ENCODE data around the gene TMOD2.

Gene TMOD2

DNA sequence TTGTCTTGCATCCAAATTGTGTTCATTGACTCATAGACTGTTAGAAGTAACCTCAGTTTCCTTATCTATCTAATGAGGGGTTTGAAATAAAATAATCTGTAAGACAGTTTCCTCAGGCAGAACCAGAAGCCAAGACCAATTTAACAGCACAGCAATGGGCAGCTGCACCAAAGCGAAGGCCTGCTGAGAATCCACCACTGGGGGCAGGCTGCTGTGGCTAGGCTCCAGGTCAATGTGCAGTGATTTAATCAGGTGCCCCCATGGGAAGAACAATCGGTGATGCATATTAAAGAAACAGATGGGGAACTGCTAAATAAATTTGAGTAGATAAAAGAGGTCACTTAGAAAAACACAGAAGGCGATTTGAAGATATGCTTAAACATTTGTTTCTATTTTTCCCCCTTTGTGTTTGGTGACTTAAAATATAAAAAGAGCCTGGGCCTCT, 50.0 kb downstream of the TMOD2 start:
- DNase-seq, result no peak
- in situ Hi-C loops (cut with MboI; ENCODE audit: low pct_unique_long_range_greater_than_20kb, low sequenced_read_pairs), result no loop called here

GRCh38 chr15:51802593-51802992, 51.2 kb downstream of the TMOD2 start:
- in situ Hi-C loops (cut with MboI; ENCODE audit: low pct_unique_long_range_greater_than_20kb, low sequenced_read_pairs), result no loop called here
- DNase-seq, result no peak

GRCh38 chr15:51803965-51804364, 52.6 kb downstream of the TMOD2 start:
- no peak for DNase-seq
- in situ Hi-C loops (cut with MboI; ENCODE audit: low pct_unique_long_range_greater_than_20kb, low sequenced_read_pairs), result no loop called here

DNA sequence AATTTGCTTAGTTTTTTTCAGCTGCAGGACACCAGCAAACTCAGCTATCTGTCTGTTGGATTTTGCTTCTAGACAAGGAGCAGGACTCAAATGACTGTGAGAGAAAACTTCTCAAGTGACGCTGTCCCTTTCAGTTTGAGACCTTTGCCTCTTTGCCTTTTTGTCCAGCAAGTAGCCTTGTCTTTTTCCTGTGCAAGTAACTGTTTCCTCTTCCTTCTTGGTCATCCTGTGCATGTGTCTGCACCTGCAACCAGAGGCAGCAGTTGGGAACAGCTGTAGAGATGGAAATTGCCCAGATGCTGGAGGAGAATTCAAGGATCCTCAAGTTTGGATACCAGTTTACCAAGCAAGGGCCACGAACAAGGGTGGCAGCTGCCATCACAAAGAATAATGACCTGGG, 54.7 kb downstream of the TMOD2 start:
- no peak for DNase-seq
- in situ Hi-C loops (cut with MboI; ENCODE audit: low pct_unique_long_range_greater_than_20kb, low sequenced_read_pairs), result no loop called here

DNA sequence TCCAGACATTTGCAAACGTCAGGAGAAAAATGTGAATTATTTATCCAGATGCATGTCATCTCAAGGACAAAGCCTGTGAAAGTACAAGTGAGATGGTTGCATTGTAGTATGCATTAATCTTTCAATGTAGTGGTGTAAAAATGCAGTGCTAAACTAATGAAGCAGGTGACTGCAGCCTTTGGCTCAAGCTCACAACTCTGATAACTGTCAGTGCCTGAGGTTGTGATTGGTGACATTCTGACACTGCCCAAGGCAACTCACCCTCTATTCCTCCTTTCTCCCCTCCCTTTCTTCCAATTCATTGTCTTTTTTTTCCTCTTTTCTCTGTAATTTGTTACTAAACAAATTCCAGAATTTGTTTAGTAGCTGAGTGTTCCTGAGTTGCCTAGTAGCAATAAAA, 58.1 kb downstream of the TMOD2 start:
- no peak for DNase-seq
- in situ Hi-C loops (cut with MboI; ENCODE audit: low pct_unique_long_range_greater_than_20kb, low sequenced_read_pairs), result no loop called here

GRCh38 chr15:51812598-51812997, 61.2 kb downstream of the TMOD2 start:
- in situ Hi-C loops (cut with MboI; ENCODE audit: low pct_unique_long_range_greater_than_20kb, low sequenced_read_pairs), result no loop called here

DNA sequence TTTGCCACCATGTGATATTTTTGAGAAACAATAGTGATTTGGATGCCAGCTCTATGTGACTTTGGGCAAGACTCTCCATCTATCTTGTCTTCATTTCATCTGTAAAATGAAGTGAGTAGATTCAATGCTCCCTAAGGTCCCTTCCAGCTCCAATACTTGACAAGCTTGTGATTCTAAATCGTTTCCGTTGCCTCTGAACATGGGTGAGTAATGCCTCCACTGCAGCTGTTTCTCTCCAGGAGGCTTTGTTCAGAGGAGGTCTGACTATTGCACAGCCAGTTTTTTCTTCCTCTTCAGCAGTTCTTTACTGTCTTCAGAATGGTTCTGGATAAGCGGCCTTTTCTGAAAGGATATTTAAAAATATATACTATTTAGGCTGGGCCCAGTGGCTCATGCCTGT, 63.2 kb downstream of the TMOD2 start:
- in situ Hi-C loops (cut with MboI; ENCODE audit: low pct_unique_long_range_greater_than_20kb, low sequenced_read_pairs), result no loop called here
- no peak for DNase-seq

More at GRCh38 chr15:51812598-51812997, 61.2 kb downstream of the TMOD2 start:
- no peak for DNase-seq

DNA sequence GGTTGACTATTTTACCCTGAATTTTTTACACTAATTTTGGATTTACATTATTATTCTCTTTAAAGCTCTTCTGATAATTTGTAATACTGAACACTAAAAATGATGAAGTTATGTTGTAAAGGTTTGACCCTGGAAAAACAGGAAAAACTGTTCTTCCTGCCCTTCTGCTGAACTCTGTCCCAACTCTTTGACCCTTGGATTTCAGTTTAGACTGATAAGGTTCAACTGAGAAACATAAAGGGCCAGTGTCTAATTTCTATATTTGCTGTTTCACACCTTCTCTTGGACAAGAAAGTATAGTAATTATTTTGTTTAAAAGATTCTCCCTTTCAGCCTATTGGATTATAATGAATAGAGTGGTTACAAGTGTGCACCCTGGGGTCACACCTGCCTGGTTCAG, 65.2 kb downstream of the TMOD2 start:
- in situ Hi-C loops (cut with MboI; ENCODE audit: low pct_unique_long_range_greater_than_20kb, low sequenced_read_pairs), result no loop called here
- DNase-seq, result no peak

DNA sequence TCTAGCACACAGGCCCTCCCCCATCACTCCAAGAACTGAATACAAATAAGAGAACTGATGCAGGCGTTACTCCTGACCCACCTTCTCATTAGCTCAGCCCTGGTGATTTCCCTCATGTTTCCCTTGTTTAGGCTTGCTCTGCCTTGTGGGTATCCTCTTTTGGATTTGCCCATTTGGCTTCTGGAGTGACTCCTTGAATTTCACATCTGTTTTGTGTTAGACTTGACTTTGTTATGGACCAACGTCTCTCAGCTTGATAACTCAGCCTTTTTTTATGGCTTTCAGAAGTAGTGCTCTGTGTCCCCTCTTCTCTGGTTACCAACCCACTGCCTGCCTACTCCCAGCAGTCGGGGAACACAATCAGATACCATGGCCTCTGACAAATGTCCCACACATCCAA, 66.8 kb downstream of the TMOD2 start:
- in situ Hi-C loops (cut with MboI; ENCODE audit: low pct_unique_long_range_greater_than_20kb, low sequenced_read_pairs), result no loop called here
- DNase-seq, result no peak

DNA sequence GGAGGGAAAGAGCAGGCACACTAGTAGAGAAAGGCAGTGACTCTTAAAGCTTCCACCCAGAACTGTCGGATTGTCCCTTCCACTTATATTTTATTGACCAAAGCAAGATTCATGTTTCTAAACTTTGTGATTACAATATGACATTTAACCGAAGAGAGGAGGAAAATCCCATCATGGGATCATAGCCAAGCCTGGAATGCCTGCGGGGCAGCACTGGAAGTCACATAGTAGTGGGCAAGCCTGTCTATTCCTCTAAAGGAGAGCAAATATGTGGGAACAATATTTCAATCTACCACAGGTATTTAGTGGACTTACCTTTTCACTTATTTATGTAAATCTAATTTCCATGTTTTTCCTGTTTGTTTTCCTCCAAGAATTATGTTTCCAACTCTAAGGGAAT, 74.3 kb downstream of the TMOD2 start:
- in situ Hi-C loops (cut with MboI; ENCODE audit: low pct_unique_long_range_greater_than_20kb, low sequenced_read_pairs), result no loop called here
- DNase-seq, result no peak

DNA sequence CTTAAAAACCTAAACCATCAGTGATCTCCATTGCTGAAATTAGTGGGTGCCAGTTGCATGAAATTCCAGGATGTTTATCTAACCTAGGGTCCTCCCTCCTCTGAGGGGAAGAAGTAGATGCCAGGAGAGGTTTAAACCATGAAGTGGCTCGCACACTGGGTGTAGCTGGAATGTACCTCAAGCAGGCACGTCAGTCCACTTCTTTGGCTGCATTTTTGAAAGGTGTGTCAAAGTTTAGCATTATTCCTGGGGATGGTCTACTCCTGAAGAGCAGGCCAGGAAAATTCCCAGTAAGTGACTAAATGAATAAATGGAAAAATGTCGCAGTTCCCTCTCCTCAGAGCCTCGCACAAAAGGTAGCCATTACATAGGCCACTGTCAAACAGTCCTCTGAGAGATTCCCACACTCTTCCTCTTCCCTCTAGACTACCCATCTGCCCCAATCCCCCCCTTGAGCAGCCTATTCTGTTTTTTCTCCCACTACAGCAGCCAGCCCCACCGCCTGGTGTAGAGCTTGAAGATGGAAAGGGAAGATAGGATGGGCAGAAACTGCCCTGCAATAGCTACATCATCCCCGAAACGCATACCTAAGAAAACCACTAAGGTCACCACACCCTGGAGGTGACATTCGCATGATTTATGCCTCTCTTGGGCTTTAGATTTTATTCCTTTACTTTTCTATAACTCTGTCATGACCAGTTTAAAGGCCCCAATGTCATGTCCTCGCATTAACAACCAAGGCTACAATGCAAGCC, 77.4 kb downstream of the TMOD2 start:
- DNase-seq, result no peak
- in situ Hi-C loops (cut with MboI; ENCODE audit: low pct_unique_long_range_greater_than_20kb, low sequenced_read_pairs), result no loop called here

GRCh38 chr15:51829376-51830275, 78.2 kb downstream of the TMOD2 start, which contains the start of gene TMOD3:
TMOD3 (plus strand) TSS chr15:51829653; CDS start chr15:51862885, 33,232 bp downstream.
- in situ Hi-C loops (cut with MboI; ENCODE audit: low pct_unique_long_range_greater_than_20kb, low sequenced_read_pairs), result no loop called here
- DNase-seq, result peak; percentile 89

- in situ Hi-C loops (cut with MboI; ENCODE audit: low pct_unique_long_range_greater_than_20kb, low sequenced_read_pairs), result no loop called here
- peak; percentile 47 for DNase-seq
These were observed 78.9 kb downstream of the TMOD2 start for GRCh38 chr15:51830276-51830806.

- in situ Hi-C loops (cut with MboI; ENCODE audit: low pct_unique_long_range_greater_than_20kb, low sequenced_read_pairs), result no loop called here
- DNase-seq, result no peak
These were observed 82.4 kb downstream of the TMOD2 start for GRCh38 chr15:51833772-51834171.

GRCh38 chr15:51837792-51838251, 86.4 kb downstream of the TMOD2 start:
- in situ Hi-C loops (cut with MboI; ENCODE audit: low pct_unique_long_range_greater_than_20kb, low sequenced_read_pairs), result no loop called here
- DNase-seq, result peak; percentile 39

DNA sequence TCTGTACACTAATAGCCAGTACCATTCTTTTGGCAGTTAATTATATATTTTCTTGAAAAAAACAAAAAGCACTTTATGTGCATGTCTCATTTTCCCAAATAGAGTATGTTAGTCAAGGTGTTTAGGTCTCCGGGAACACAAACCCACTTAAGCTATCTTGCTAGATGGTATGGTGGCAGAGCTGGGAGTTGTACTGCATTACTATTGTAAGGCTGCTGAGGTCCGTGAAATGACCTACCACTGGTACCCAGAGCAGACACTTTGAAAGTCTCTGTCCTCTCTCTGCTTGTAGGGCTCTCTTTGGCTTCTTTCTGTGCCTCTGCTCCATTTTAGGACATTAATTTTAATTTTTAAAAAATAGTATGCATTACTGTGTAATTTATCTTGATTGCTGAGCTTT, 86.9 kb downstream of the TMOD2 start:
- in situ Hi-C loops (cut with MboI; ENCODE audit: low pct_unique_long_range_greater_than_20kb, low sequenced_read_pairs), result no loop called here
- DNase-seq, result no peak

DNA sequence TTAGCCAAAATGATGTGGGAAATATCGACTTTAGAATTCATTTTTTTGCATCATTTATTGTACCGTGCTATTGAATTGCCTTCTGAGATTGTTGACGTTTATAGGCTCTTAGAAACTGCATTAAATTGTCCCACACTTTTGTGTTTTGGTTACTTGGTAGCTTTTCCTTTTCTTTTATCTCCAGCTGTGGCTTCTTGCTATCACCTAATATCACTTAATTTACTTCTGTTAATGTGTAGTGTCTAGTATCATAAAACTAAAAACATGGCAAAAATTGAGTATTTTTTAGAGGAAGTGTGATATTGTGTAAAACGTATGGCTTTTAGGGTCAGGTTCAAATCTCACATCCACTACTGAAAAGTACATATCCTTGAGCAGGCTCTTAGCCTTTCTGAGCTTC, 89.3 kb downstream of the TMOD2 start:
- in situ Hi-C loops (cut with MboI; ENCODE audit: low pct_unique_long_range_greater_than_20kb, low sequenced_read_pairs), result no loop called here
- DNase-seq, result no peak

DNA sequence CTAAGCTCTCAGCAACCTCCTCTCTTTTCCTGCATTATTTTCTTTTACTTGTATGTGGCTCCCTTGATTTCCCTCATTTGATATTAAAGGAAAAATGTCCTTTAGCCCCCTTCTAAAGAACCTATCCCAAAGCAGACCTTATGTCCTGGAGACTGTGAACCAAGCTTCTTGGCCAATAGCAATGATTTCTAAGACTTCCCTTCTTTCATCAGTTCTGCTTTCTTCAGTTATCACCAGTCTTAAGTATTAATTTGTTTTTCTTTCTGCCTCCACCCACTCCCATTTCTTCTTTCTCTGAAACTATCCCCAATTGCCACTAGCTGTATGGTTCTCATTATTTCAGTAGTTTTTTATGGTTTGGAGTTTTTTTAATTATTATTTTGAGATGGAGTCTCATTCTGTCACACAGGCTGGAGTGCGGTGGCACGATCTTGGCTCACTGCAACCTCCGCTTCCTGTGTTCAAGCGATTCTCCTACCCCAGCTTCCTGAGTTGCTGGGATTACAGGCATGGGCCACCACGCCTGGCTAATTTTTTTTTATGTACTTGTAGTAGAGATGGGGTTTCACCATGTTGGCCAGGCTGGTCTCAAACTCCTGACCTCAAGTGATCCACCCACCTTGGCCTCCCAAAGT, 90.1 kb downstream of the TMOD2 start:
- in situ Hi-C loops (cut with MboI; ENCODE audit: low pct_unique_long_range_greater_than_20kb, low sequenced_read_pairs), result no loop called here

DNA sequence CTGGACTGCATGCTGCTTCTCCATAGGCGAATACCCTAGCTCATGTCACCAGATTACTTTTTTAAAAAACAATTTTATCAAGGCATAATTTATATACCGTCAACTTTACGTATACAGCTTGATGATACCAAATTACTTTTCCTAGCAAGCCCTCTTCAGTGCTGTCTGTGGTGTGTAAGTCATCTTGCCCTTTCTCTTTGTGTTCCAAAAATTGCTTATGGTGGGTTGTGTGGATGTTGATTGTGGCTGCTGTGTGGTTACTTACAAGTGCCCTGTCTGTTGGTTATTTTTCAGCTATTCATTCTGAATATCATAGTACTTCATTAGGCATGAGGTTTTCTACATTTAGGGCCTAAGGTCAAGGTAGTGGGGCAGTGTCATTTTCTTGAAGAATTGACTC, 90.9 kb downstream of the TMOD2 start:
- no peak for DNase-seq
- in situ Hi-C loops (cut with MboI; ENCODE audit: low pct_unique_long_range_greater_than_20kb, low sequenced_read_pairs), result no loop called here

More for the DNA sequence above, 90.1 kb downstream of the TMOD2 start:
- DNase-seq, result peak; percentile 77

All from KBM-7 (cell line).